Activated CD4-positive, alpha-beta T cell treated with anti-CD3 and anti-CD28 coated beads, Interleukin-10, Interleukin-2, amounts not matched to agents 100 ng/mL and 50 ng/mL, durations not matched to agents 16 hours and 8 hours (primary cell): Measurements from ENCODE around the gene CST6.
"Not testable (repeated sequence)": the region's sequence is repeated elsewhere in the genome, so short reads cannot be mapped to it uniquely, and the experiment has no call there.

Experiments used
- DNase-seq: peaks from one replicate; pipeline ENCODE4 v3.0.0-alpha.2; 2020

The CST6 gene

GRCh38 chr11:65987336-65987735, 24.5 kb upstream of the CST6 start:
- no peak for DNase-seq

GRCh38 chr11:65988791-65989592, 22.8 kb upstream of the CST6 start:
- peak; percentile 96 for DNase-seq

- DNase-seq = no peak
Observed at GRCh38 chr11:65992056-65992455, 19.8 kb upstream of the CST6 start.

- DNase-seq = no peak
Observed at GRCh38 chr11:65997286-65997685, 14.5 kb upstream of the CST6 start.

GRCh38 chr11:66001942-66002647, 9.7 kb upstream of the CST6 start, which contains the start of the genes BANF1 and EIF1AD:
BANF1 (plus strand) TSS chr11:66002503; CDS start chr11:66003251, 748 bp downstream.
EIF1AD (minus strand) TSS chr11:66002157; CDS start chr11:66000389, 1,768 bp downstream.
- DNase-seq = peak; percentile 98

GRCh38 chr11:66002648-66003225, 9.1 kb upstream of the CST6 start:
- DNase-seq = no peak

- DNase-seq = no peak
Observed at GRCh38 chr11:66003291-66003690, 8.5 kb upstream of the CST6 start.

GRCh38 chr11:66004186-66004585, 7.6 kb upstream of the CST6 start:
- DNase-seq = no peak

- no peak for DNase-seq
Observed at GRCh38 chr11:66006134-66006890, 5.5 kb upstream of the CST6 start.

GRCh38 chr11:66006891-66007176, 5.0 kb upstream of the CST6 start:
- no peak for DNase-seq

- no peak for DNase-seq
Observed at GRCh38 chr11:66007201-66007634, 4.6 kb upstream of the CST6 start.

- DNase-seq = no peak
Observed at GRCh38 chr11:66008095-66008467, 3.7 kb upstream of the CST6 start.

- no peak for DNase-seq
Observed at GRCh38 chr11:66008468-66009101, 3.2 kb upstream of the CST6 start.

GRCh38 chr11:66010036-66010435, 1.8 kb upstream of the CST6 start:
- not testable (repeated sequence) for DNase-seq

- no peak for DNase-seq
Observed at GRCh38 chr11:66011239-66011784, 496 bp upstream of the CST6 start.

GRCh38 chr11:66012371-66012945, 650 bp downstream of the CST6 start:
- DNase-seq = no peak

- DNase-seq = no peak
Observed at GRCh38 chr11:66012946-66013761, 1.3 kb downstream of the CST6 start.

- no peak for DNase-seq
Observed at GRCh38 chr11:66013762-66014100, 1.9 kb downstream of the CST6 start.

GRCh38 chr11:66014804-66015453, 3.1 kb downstream of the CST6 start:
- DNase-seq = no peak

- DNase-seq = no peak
Observed at GRCh38 chr11:66015454-66015881, 3.7 kb downstream of the CST6 start.
